HG03108 (cell line): Measurements from ENCODE around the gene MYPOP.
"Not testable (repeated sequence)": the region's sequence is repeated elsewhere in the genome, so short reads cannot be mapped to it uniquely, and the experiment has no call there.

Source experiments
- ATAC-seq: cut with Tn5 transposase; IDR thresholded peaks from one replicate; pipeline ENCODE4 v1.9.1; 2021; ENCODE audit warnings: moderate library complexity; ENCODE audit not compliant: unreplicated experiment

Gene MYPOP

DNA sequence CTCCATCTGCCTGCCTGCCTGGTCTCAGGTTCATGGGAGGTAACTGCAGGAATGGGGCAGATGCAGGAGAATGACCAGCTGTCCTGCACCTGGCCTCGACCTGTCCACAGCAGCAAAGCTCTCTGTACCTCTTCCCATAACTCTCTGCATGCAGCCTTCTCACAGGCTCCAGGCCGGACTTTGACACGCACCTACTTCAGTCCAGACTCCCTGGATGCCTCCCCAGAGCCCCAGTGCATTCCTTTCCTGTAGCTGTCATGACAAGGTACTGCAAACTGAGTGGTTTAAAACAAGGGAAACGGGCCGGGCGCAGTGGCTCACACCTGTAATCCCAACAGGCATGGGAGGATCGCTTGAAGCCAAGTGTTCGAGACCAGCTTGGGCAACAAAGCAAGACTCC, 8.9 kb upstream of the MYPOP start:
- ATAC-seq = no peak

DNA sequence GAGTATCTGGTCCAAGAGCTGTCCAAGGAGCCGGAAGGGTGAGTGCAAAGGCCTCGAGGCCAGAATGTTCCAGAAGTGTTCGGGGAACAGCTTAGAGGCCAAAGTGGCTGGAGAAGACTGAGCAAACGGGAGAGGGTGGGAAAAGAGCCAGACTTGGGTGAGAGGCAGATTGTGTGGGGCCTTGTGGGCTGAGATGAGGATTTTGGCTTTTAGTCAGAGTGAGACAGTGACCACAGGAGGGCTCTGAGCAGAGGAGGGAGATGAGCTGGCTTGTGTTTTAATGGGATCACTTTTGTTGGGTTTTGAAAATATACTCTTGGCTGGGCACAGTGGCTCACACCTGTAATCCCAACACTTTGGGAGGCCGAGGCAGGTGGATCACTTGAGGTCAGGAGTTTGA, 6.5 kb upstream of the MYPOP start:
- no peak for ATAC-seq

DNA sequence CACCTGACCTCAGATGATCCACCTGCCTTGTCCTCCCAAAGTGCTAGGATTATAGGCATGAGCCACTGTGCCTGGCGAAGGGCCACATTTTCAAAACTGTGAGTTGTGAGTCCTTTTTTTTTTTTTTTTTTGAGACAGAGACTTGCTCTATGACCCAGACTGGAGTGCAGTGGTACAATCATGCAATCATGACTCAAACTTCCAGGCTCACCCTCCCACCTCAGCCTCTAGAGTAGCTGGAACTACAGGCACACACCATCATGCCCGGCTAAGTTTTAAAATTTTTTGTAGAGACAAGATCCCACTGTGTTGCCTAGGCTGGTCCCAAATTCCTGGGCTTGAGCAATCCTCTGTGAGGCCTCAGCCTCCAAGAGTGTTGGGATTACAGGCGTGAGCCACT, 3.8 kb upstream of the MYPOP start:
- no peak for ATAC-seq

DNA sequence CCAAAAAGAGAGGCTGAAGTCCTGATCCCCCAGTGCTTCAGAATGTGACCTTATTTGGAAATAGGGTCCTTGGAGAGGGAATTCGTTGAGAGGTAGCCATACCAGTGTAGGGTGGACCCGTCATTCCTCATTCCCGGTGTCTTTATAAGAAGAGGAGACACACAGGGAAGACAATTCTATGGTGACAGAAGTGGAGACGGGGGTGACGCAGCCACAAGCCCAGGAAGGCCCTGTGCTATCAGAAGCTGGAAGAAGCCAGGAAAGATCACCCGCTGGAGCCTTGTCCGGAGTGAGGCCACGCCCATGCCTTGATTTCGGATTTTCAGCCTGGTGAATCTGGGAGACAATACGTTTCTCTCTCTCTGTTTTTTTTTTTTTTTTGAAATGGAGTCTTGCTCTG, 2.6 kb upstream of the MYPOP start:
- ATAC-seq = no peak

DNA sequence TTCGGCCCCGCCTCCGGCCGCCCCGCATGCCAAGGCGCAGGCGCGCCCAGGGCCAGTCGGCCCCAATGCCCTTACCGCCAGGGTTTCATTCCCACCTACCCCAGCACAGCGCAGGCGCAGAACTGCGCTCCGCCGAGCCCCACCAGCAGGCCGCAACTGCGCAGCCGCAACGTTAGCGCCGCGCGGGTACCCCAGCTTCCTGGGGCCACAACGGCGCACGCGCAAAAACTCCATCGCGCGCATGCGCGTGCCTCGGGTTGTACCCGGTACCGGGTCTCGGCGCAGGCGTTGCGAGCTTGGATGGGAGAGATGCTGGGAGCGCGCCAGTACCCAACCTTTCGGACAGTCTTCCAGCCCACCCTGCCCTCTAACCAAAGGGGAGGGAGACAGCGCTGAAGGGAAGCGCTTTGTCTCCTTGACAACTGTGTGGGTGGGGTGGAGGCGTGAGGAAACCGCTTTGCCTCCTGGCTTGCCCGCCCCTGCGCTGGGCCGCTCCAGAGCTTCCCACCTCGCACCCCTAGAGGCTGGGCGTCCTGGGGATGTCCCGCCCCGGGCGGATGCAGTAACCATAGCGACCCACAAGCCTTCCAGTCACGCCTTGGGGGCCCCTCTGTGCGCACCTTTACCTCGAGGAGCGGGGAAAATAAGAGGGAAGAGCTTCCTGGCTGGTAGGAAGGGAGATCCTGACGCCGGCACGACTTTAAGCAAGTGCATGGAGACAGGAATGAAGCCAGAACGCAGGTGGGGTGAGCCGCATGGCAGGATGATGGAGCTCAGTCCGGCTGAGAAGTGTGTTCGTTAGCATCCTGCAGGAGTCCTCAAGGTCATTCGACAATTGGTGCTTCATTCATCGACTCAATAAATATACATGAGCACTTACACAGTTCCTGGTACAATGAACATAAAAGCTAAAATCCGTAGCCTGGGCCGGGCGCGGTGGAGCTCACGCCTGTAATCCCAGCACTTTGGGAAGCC, 525 bp upstream of the MYPOP start:
- peak; percentile 85 for ATAC-seq

DNA sequence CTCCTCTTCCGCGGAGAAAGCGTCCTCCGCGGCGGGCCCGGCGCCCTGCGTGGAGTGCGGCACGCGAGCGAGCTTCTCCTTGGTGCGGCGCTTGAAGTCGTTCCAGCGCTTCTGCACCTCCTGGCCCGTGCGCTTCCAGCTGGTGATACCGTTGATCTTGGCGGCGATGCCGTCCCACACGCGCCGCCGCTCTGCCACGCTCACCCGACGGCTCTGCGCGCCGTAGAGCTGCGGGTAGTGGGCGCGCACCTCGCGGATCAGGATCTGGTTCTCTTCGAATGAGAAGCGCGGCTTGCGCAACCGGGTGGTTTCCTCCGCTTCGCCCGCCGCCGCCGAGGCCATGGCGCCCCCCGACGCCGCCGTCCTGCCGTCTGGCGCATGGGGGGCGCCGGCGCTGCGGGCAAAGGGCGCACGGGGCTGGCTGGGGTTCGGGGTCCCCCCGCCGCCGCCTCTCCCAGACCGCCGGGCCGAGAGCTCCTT, 941 bp downstream of the MYPOP start:
- ATAC-seq = no peak

DNA sequence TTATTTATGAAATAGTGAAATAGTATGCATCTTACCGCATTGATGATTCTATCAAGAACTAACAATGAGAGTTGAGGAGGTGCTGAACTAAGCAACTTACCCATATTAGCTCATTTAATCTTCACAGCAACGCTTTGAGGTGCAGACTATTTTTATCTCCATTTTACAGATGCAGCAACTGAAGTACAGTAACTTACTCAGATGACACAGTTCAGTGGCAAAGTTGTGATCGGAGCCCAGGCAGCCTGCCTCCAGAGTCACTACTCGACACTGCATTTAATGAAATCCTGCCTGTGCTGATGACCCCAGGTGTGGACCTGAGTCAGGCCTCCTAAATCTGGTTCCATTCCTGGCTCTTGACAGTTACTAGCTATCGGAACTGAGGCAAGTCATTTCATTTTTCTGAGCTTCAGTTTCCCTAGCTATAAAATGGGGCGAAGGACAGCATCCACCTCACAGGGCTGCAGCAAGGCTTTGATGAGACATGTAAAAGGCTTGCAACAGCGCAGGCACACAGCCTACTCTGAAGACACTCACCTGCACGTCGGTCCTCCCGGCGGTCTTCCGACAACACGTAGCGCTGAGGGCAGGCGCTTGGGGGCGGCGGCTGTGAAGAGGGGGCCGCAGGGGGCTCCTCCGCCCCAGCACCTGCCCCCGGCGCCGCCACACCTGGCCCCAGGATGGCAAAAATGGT, 1.5 kb downstream of the MYPOP start:
- ATAC-seq = no peak

DNA sequence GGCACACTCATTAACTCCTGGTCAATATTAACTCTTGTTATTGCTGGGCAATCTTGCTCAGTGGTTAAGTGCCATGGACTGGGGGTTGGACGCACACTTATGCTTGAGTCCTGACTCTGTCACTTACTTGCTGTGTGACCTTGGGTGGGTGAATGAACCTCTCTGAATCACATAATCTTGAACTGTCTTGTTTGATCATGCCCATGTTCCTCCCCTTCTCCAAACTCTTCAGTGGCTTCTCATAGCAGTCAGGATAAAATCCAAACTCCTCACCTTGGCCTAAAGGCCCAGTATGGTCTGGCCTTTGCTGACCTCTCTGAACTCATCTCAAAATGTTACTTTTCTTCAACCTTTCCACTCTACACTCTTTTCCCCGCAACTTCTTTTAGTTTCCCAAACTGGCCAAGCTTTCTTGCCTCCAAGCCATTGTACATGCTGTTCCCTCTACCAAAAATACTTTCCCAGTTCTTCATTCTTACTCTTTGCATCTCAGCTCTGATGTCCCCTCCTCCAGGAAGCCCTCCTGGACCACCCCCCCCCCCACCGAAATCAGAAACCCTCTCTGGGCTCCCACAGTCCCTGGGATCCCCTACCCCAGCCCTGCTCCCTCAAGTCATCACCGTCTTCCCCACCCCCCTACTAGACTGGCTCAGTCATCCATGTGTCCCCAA, 2.4 kb downstream of the MYPOP start:
- no peak for ATAC-seq

DNA sequence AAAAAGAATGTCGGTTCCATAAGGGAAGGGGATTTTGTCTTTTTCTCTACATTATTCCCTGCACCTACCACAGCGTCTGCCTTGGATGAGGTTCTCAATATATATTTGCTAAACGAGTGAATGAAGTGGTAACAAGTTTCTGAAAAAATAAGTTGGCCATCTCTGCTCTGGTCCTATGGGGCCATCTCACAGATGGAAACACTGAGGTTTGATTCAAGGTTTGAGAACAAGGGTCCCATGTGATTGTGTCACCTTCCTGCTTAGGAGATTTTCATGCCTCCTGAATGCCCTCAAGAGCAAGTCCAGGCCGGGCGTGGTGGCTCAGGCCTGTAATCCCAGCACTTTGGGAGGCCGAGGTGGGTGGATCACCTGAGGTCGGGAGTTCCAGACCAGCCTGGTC, 3.2 kb downstream of the MYPOP start:
- no peak for ATAC-seq

DNA sequence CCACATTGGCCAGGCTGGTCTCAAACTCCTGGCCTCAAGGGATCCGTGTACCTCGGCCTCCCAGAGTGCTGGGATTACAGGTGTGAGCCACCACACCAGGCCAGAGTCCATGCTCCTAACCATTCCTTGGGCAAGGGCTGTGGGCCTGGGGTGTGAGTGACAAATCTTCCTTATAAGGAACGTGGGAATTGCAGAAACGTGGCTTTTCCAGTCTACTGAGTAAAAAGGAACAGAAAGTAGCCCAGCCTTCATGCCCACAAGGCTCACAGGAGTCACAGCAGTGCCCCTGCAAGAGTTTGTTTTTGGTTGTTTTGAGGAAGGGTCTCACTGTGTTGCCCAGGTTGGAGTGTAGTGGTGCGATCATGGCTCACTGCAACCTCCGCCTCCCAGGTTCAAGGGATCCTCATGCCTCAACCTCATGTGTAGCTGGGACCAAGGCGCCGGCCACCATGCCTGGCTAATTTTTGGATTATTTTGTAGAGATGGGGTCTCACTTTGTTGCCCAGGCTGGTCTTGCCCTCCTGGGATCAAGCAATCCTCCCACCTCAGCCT, 5.1 kb downstream of the MYPOP start:
- ATAC-seq = no peak

DNA sequence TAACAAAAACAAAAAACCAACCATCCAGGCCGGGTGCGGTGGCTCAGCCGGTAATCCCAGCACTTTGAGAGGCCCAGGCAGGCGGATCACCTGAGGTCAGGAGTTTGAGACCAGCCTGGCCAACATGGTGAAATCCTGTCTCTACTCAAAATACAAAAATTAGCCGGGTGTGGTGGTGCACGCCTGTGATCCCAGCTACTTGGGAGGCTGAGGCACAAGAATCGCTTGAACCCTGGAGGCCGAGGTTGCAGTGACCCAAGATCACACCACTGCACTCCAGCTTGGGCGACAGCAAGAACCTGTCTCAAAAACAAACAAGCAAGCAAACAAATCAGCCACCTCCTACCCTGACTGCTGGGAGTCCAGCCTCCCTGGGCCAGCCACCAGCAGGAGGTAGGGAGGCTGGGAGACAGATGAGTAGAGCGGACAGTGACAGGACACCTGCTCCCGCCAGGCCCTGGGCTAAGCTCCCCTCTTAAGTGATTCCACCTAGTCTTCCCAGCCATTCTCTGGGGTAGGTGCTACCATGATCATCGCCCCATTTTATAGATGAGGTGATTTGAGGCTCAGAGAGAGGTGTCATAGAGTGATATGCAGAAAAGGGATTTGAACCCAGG, 6.3 kb downstream of the MYPOP start:
- ATAC-seq = not testable (repeated sequence)

DNA sequence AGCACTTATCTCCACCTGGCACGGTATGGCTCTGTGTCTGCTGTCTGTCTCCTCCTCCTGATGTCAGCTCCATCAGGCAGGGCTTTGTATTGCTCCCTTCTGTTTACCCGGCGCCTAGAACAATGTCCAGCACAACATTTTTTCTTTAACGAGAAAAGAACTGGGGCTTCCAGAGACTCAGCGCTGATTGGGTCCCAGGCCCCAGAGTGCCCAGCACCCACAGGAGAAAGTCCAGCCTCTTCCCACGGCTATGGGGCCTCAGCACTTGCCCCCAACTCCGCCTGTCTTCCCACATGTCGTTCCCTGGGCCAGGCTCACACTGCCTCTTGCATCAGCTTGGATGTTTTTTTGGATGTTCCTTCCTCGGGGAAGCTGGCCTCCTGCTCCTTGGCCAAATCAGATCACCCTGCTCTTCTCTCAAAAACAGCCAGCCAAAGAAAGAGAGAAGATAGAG, 6.9 kb downstream of the MYPOP start:
- no peak for ATAC-seq

DNA sequence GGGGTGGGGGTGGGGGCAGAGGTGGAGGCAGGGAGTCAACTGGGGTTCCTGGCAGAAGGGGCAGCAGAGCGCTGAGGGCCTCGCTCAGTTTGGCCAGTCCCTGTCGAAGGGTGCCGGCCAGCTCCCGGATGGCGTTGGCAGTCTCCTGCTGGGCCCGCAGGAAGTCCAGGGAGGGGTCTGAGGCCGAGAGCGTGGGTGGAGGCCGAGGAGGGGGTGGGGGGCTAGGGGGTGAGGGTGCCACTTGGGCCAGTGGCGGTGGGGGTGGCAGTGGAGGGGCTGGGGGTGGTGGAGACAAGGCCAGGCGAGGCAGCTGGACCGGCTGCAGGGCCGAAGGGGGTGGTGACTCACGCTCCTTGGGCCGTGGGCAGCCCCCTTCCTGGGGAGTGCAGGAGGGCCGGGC, 11.5 kb downstream of the MYPOP start:
- ATAC-seq = no peak

DNA sequence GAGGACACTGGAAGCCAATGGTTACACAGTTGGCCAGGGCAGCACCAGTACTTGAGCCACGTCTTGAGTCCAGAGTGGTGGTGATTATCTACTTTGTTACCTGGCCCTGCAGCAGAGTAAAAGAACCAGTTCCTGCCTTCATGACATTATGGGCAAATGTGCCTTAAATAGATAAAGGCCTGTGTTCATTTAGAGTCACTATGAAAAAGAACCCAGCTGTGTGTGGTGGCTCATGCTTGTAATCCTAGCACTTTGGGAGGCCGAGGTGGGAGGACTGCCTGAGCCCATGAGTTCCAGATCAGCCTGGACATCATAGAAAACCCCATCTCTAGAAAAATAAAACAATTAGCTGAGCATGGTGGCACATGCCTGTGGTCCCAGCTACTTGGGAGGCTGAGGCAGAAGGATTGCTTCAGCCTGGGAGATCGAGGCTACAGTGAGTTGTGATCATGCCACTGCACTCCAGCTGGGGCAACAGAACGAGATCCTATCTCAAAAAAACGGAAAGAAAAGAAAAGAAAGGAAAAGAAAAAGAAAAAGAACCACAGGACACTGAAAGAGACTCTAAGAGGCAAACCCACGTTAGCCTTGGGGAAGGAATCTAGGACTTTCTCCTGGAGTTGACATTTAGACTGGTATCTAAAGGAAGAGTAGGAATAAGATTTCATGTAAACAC, 13.1 kb downstream of the MYPOP start:
- ATAC-seq = no peak

DNA sequence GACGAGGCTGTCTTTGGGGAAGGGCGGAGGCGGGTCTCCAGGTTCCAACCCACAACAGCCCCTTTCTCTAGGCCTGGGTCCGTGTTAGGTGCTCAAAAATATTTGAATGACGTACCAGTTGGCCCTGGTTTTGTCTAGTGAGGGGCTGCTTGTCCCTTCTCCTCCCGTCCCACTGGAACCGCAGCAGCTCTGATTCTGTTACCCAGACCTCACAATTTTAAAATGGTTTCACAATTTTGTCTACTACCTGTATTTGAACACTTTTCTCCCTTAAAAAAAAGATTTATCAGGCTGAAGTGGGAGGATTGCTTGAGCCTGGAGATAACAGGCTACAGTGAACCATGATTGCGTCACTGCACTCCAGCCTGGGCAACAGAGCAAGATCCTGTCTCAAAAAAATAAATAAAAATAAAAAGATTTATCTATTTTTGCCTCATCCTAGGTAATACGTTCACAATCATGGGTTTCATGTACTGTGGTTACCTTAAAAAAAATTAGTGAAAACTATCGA, 15.2 kb downstream of the MYPOP start:
- no peak for ATAC-seq

DNA sequence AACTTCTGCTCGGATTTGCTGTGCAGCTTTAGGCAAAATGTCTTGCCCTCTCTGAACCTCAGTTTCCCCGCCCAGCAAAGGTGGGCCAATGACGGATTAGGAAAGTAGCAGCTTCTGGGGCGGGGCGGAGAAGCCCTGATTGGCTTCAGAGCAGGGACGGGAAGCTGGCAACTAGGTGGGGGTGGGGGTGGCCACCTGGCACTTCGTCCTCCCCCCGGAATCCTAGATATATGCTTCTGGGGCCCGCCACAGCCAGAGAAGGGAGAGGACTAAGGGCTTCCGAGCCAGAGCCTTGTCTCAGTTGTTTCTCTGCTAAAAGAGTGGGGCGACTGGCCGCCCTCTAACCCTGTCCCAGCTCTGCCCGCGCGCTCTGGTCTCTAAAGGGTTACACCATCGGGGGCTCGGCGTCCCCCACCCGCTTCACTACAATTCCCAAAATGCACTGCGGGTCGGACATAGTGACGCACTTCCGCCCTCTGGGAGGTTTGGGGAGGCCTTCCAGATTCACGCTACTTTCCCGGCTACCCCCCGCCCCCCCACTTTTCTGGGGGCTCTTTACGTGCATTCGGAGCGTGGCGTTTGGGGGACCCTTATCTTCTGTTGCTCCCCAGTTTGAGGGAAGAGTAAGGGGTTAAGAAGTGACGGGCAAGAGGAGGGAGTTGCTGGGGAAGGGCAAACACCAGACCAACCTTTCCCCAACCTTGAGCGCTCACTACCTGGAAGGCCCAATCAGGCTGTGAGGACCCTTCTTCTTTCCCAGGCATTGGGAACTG, 15.8 kb downstream of the MYPOP start:
- ATAC-seq = peak; percentile 44

DNA sequence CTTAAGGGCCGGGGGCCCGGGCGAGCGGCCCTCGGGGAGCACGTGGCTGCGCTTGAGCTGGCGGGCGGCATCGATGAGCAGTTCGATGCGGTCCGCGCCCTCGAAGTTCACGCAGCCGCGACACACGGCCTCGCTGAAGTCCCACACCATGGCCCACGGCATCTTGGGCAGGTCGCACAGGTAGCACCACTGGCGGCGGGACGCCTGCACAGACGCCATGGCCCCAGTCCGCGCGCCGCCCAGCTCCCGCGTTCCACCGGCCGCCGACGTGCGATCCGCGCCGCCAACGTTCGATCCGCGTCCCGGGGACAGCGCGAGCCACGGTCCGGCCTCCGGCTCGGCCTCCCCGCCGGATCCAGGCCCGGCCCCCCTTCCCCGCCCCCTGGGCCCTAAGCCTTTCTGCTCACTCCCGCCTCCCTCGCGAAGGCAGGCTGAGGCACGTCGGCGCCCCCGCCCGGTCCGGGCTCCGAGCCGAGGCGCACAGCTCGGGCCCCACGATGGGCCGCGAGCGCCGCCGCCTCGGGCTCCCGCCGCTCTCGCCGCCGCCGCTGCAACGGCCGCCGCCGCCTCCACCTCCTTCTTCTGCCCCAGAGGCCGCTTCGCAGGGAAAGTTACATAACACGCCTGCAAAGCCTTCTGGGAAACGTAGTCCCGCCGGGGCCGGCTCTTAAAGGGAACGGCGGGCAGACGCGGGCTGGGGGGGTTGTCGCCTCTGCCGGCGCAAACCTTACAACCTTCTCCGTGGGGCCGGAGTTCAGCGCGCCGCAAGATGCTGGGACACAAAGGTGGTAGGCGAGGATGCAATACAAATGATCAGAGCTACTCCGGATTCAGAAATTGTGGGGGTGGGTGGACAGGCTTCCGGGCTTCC, 16.6 kb downstream of the MYPOP start, which contains the start of gene IRF2BP1:
TSS of gene IRF2BP1 (minus strand) at position 586 of the 871 bp plus-strand sequence. CDS start at position 219, 367 bp downstream.
- peak; percentile 36 for ATAC-seq
